Fibroblast of lung (primary cell): ENCODE measurements around the gene ANKRD66. TPM values are rescaled to one million over a fixed set of nuclear protein-coding genes. Genes with fewer than 3 reads are reported as not detected.

ENCODE experiments used
- DNase-seq, 2 donors: peaks; one replicate each; pipeline versions ENCODE4 v3.0.0 to v3.0.0-alpha.2; 2010; ENCODE audit warnings: low read depth in 2 of 2
- H2AFZ ChIP-seq: 2 replicates; pipeline ENCODE4 v1.5.1; 2012; ENCODE audit warnings: low read length, control low read depth, inconsistent platforms
- H3K27ac ChIP-seq: 2 replicates; pipeline ENCODE4 v1.5.1; 2011; ENCODE audit warnings: low read length, control low read depth; ENCODE audit not compliant: insufficient read depth
- H3K27me3 ChIP-seq: 2 replicates; pipeline ENCODE4 v1.5.1; 2011; ENCODE audit warnings: mild to moderate bottlenecking, low read length; ENCODE audit not compliant: control insufficient read depth, insufficient read depth
- H3K36me3 ChIP-seq: 2 replicates; pipeline ENCODE4 v1.5.1; 2011; ENCODE audit warnings: low read length; ENCODE audit not compliant: control insufficient read depth, insufficient read depth
- H3K4me1 ChIP-seq: 2 replicates; pipeline ENCODE4 v1.5.1; 2011; ENCODE audit warnings: low read length; ENCODE audit not compliant: control insufficient read depth, insufficient read depth; ENCODE audit errors: extremely low read depth
- H3K4me2 ChIP-seq: 2 replicates; pipeline ENCODE4 v1.5.1; 2011; ENCODE audit warnings: low read length, control low read depth; ENCODE audit not compliant: insufficient read depth; ENCODE audit errors: extremely low read depth
- H3K4me3 ChIP-seq, 4 experiments: fragments of 200-600 bp in 1 of 4; sonication (generic) in 1 of 4; replicated peaks in 1 of 4; 2 replicates each; pipeline ENCODE4 v1.5.1; 2011 to 2016; ENCODE audit warnings: low read length in 4 of 4, low read depth in 3 of 4, mild to moderate bottlenecking in 3 of 4, control low read depth in 2 of 4, inconsistent platforms in 1 of 4, mixed read lengths in 1 of 4; ENCODE audit not compliant: insufficient read depth in 1 of 4; ENCODE audit errors: control extremely low read depth in 1 of 4
- H3K79me2 ChIP-seq: 2 replicates; pipeline ENCODE4 v1.5.1; 2012; ENCODE audit warnings: mild to moderate bottlenecking, low read length, inconsistent platforms; ENCODE audit not compliant: control insufficient read depth, insufficient read depth
- H3K9ac ChIP-seq: 2 replicates; pipeline ENCODE4 v1.5.1; 2011; ENCODE audit warnings: mild to moderate bottlenecking, low read length, control low read depth; ENCODE audit not compliant: insufficient read depth
- H3K9me3 ChIP-seq: 2 replicates; pipeline ENCODE4 v1.5.1; 2012; ENCODE audit warnings: low read depth, low read length; ENCODE audit not compliant: control insufficient read depth, insufficient read depth
- H4K20me1 ChIP-seq: 2 replicates; pipeline ENCODE4 v1.5.1; 2011; ENCODE audit warnings: low read length; ENCODE audit not compliant: control insufficient read depth, insufficient read depth; ENCODE audit errors: extremely low read depth
- CTCF ChIP-seq, 2 donors: IDR thresholded peaks in 1 of 2; conservative IDR thresholded peaks in 1 of 2; 1 replicate in 1 of 2; 2 replicates in 1 of 2; pipeline ENCODE4 v1.5.1; 2011 to 2012; ENCODE audit warnings: low read length in 2 of 2, control low read depth in 1 of 2, inconsistent platforms in 1 of 2, low read depth in 1 of 2, mild to moderate bottlenecking in 1 of 2
- EZH2 ChIP-seq: IDR thresholded peaks from 2 replicates; pipeline ENCODE4 v1.5.1; 2012; ENCODE audit warnings: low read length, control low read depth, mild to moderate bottlenecking; ENCODE audit errors: missing control alignments
- polyA plus RNA-seq, 2 donors: library from polyadenylated mRNA; depleted of rRNA in 1 of 2; stranded (reverse) in 1 of 2; unstranded in 1 of 2; fragments of >200 nt; gene quantifications; 2 replicates each; pipeline ENCODE4 v1.2.1, GENCODE V29; 2011 to 2012; ENCODE audit warnings: missing spikeins in 1 of 2
- total RNA-seq: library from RNA; depleted of rRNA; stranded (reverse); fragments of >200 nt; gene quantifications from 2 replicates; pipeline ENCODE4 v1.2.1, GENCODE V29; 2014

ANKRD66 gene
- total and polyA plus RNA-seq, 2 donors (not counting 1 experiment from before 2014, with no cell fraction given): not detected

DNA sequence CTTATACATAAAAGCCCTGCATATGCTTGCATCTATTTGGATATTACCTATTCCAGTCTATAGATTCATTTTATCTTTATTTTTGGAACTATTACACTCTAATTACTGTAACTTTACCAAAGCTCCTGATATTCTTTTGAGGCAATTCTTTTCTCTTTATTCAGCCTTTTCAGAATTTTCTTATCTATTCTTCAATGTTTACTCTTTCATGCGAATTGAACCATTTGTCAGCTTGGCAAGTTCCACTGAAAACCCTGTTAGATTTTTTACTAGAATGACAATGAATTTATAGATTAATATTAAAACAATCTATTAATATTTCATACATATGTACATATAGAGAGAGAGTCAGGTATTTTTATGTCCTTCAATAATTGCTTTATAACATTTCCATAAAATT is 45.9 kb downstream of the ANKRD66 start:
- Histone ChIP-seq H2AFZ (no peak overlapping the region), H3K27ac (no peak overlapping the region), H3K79me2 (no peaks in the 10 kb centered on the region), H3K9ac (no peak overlapping the region), H3K4me2 (no peak overlapping the region), H3K36me3 (no peaks in the 10 kb centered on the region), H3K9me3 (no peaks in the 10 kb centered on the region), H3K27me3 (no peaks in the 10 kb centered on the region), H3K4me1 (no peaks in the 10 kb centered on the region), H3K4me3 (no peak overlapping the region), H4K20me1 (no peaks in the 10 kb centered on the region)
- DNase-seq: no peak
- TF ChIP-seq CTCF (conservative IDR thresholded peaks at IDR 0.05 in 1 of 2, IDR thresholded peaks at IDR 0.05 in 1 of 2; ENCODE audit: low read depth in 1 of 2, low read length in 2 of 2) (no peak), EZH2 (no peak)

GRCh38 chr6:46793138-46793537 is 46.4 kb downstream of the ANKRD66 start, which contains the start of gene MEP1A:
TSS of gene MEP1A (plus strand) at chr6:46793389. CDS start at chr6:46793399, 10 bp downstream.
- Histone ChIP-seq H3K79me2 (no peaks in the 10 kb centered on the region), H3K36me3 (no peaks in the 10 kb centered on the region), H3K9ac (no peak within 1 kb of the TSS), H3K27ac (no peak within 1 kb of the TSS), H3K4me1 (no peaks in the 10 kb centered on the region), H3K4me2 (no peak within 1 kb of the TSS), H4K20me1 (no peaks in the 10 kb centered on the region), H3K4me3 (no peak within 1 kb of the TSS), H3K9me3 (no peaks in the 10 kb centered on the region), H2AFZ (no peak within 1 kb of the TSS), H3K27me3 (no peaks in the 10 kb centered on the region)
- DNase-seq: no peak
- TF ChIP-seq EZH2 (no peak), CTCF (conservative IDR thresholded peaks at IDR 0.05 in 1 of 2, IDR thresholded peaks at IDR 0.05 in 1 of 2; ENCODE audit: low read depth in 1 of 2, low read length in 2 of 2) (no peak)

GRCh38 chr6:46794068-46794467 is 47.3 kb downstream of the ANKRD66 start:
- Histone ChIP-seq H3K27ac (no peak overlapping the region), H4K20me1 (no peaks in the 10 kb centered on the region), H3K4me2 (no peak overlapping the region), H3K27me3 (no peaks in the 10 kb centered on the region), H3K4me1 (no peaks in the 10 kb centered on the region), H3K9ac (no peak overlapping the region), H3K36me3 (no peaks in the 10 kb centered on the region), H3K9me3 (no peaks in the 10 kb centered on the region), H2AFZ (no peak overlapping the region), H3K4me3 (no peak overlapping the region), H3K79me2 (no peaks in the 10 kb centered on the region)
- TF ChIP-seq CTCF (conservative IDR thresholded peaks at IDR 0.05 in 1 of 2, IDR thresholded peaks at IDR 0.05 in 1 of 2; ENCODE audit: low read depth in 1 of 2, low read length in 2 of 2): no peak
- TF ChIP-seq EZH2: no peak
- DNase-seq: peak in 1 of 2 donors; percentile 10
